ENCODE measurements around the gene TLN1.

The TLN1 gene

DNA sequence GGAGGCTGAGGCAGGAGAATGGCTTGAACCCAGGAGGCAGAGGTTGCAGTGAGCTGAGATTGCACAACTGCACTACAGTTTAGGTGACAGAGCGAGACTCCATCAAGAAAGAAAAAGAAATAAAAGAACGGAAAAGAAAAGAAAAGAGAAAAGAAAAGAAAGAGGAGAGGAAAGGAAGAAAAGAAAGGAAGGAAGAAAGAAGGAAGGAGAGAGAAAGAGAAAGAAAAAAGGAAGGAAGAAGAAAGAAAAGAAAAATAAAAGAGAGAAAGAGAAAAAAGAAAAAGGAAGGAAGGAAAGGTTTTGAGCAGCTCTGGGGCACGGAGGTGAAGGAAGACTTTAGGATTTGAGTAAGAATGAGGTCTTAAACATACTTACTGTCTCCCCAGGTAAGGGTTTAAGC lies 18.4 kb downstream of the TLN1 start:
- H3K27ac ChIP-seq = no peak overlapping the region
- no peak overlapping the region for H3K4me3 ChIP-seq

DNA sequence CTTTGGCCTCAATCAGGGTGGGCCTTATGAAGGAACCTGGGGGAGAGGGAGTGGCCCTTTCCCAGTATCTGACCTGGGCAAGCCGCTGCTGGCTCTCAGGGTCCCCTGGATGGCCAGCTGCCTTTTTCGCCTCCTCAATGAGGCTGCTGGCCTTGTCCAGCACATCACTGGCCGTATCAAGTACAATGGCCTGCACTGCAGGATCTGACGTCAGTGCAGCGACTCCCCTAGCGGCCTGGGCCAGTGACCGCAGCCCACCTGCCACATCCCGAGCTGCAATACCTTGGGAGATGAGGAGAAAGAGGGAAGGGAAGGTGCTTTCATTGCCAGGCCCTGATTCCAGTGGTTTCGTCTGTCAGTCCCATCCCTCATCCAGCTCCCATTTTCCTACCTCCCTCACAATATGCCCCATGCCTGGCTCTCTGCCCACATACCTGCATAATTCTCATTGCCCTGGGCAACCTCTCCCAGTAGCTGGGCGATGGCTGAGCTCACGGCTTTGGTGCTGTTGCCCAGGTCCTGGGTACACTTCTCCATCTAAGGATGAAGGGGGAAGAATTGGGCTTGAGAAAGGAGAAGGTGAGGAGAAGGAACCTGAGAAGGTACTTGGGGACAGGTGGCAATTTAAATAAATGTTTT lies 19.1 kb downstream of the TLN1 start:
- no peak overlapping the region for H3K4me3 ChIP-seq
- no peak overlapping the region for H3K27ac ChIP-seq

DNA sequence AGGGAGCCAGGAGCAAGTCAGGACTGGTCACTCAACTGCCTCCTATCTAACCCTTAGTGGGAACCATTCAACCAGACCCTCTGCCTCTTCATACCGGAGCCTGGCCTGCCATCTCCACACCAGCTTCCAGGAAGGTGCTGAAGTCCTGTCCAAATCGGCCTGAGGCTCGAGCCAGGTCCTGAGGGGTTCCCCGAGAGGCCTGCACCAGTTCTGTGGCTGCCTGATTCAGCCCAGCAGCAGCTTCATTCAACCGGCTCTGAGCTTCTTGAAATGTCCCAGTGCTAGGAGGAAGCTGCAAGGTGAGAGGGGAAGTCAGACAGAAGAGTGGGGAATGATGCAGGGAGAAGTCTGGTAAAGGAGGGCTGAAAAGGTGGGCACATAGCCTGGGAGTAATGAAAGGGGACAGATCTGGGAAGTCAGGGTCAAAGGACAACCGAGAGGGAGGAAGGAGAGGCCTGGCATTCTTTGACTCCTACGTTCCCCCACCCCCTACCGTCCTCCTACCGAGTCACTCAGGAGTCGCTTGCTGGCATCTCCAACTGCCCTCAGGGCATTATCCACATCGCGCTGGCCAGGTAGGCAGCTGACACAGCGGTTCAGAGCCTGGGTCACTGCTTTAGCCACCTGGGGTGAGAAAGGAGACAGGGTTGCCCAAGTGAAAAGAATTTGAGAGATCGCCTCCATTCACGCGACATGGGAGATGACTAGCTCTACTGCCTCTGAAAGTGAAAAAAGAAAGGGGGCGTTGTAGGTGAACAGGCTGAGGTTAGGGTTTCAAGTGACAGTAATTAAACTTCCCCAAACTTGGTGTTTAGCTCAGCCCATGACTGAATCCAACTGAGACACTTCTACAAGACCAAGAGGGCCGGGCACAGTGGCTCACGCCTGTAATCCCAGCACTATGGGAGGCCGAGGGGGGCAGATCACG lies 20.2 kb downstream of the TLN1 start:
- H3K4me3 ChIP-seq = no peak overlapping the region
- peak overlapping the region in 1 of 21 experiments; percentile 4 for H3K27ac ChIP-seq

DNA sequence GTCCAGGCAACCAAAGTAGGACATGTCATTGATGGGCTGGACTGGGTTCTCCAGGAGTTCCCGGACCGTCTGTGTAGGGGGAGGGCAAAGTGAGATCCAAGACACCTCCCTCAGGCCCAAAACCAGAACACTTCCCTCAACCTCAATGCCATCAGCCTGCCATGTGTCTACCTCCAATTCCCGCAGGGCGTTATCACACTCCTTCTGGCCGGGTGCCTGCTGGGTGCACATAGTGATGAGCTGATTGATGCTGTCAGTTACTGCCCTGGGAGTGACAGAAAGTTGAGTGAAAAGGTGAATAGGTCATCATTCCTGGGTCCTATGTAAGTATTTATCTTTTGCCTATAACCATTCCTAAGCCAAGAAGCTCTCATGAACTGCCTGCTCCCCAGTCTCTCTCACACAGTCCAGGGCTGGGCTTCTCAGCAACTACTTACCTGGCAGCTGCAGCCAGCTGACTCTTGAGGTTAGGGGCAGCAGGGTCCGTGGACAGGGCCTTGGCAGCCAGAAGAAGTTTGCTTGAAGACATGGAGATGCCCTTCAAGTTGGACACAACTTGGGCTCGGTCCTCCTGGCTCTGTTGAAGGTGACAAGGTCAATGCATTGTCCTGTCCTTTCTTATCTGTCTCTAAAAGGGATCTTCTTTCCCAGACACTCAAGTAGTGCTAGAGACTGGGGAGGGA lies 21.0 kb downstream of the TLN1 start:
- Histone ChIP-seq H3K4me3 (no peak overlapping the region), H3K27ac (peak overlapping the region in 1 of 21 experiments; percentile 4)

DNA sequence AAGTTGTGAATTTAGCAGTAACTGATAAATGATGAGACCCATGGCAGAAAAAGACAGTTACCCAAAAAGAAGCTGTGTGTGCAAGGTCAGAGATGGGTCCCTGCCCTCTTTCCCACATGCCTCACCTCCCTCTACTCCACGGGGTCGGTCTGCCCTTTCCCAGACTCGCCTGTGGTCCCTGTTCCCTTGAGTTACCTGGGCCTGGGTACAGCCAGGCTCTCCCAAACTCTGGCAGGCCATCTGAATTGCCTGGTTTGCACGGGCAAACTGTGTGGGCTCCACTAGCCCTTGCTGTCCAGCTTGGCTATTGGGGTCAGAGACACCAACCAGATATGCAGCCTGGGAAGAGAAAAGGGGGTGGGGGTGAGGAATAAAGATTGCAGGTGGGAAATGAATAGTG lies 23.8 kb downstream of the TLN1 start:
- H3K27ac ChIP-seq = no peak overlapping the region
- H3K4me3 ChIP-seq = no peak overlapping the region

DNA sequence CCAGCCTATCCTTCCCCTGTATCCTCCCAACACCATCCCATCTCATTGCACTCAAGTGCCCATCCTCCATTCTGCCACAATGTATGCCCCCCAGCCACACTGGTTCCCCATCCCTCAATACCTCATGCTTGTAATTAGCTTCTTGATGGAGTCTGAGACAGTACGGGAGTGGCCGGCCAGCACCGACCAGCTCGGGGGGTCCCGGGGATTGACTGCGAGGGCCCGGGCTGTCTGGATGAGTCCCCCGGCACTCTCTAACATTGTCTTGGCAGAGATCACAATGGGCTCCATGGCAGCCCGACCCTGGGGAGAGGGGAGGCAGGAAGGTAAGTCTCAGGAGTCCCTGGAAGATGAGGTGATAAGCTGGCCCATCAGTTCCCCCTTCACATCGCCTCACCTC lies 25.0 kb downstream of the TLN1 start:
- no peak overlapping the region for H3K4me3 ChIP-seq
- no peak overlapping the region for H3K27ac ChIP-seq

DNA sequence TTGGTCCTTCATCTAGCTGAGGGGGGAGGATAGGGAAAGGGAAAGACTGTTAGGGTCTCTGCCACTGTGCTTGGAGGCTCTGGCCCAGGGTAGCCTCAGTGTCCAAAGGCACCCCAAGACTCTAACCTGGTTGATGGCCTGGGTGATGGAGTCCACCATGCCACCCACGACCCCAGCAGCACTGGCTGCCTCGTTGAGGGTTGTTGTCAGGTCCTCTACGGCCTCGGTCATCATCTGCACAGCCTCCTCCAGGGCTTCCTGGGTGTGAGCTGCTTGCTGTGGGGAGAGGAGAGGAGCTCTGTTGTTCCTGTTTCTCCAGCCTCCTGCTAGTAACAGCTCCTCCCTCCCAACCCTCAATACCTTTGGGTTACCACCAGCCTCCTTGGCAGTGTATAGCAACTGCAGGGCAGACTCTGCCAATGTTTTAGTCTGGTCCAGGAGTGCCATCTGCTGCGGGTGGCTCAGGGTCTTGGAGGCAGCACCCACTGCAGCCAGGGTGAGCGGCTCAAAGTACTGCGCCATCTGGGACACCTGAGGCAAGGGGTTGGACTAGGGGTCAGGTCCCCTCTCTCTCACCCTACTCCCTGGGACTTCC lies 26.1 kb downstream of the TLN1 start:
- peak overlapping the region in 1 of 21 experiments; percentile 12 for H3K27ac ChIP-seq
- H3K4me3 ChIP-seq = no peak overlapping the region

DNA sequence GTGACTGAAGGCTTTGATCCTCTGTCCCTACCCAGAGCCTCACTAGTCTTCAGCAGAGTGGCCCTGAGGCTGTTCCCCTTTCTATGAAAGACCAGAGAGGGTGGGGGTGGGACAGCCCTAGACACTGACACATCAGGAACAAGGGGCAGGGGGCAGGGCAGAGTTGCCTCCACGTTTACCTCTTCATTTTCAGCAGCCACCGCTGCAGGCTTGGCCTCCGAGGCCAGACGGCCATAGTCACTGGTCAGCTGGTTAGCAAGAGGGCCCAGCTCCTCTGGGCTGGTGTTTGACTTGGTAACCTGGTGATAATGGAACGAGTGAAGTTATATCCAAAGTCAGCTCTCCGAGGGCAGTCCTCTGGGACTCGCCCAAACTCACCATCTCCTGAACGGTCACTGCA lies 26.6 kb downstream of the TLN1 start:
- Histone ChIP-seq H3K27ac (peak overlapping the region in 1 of 21 experiments; percentile 12), H3K4me3 (no peak overlapping the region)

DNA sequence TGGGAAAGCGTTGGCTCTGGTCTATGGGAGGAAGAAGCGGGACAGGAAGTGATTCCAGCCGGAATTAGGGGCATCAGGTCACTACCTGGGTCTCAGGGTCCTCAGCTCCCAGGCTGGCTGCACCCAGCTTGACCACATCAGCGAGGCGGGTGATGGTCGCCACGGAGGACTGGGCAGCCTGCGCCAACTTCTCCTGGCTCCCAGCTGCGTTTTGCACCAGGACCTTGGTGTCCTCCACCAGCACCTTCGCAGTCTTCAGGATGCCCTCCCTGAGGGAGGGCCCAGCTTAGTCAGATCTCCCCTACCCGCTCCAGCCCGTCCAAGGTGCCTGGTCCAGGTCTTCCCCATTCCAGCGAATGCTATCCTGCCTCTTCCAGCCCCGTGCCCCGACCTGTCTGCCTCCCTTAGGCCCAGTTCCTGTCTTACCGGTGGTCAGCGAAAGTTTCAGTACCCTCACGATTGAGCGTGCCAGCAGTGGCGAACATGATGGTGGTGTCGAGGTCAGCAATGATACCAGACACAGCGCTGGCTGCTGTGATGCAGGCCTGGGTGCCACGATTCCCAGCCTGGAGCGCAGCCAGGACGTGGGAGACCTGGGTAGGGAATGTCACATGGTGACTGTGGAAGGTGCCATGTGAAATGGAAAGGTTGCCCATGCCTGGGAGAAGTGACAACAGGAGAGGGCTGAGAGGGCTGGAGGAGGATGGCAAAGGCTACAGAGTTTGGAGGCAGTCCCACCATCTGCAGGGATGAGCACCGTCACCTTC lies 27.9 kb downstream of the TLN1 start:
- no peak overlapping the region for H3K27ac ChIP-seq

DNA sequence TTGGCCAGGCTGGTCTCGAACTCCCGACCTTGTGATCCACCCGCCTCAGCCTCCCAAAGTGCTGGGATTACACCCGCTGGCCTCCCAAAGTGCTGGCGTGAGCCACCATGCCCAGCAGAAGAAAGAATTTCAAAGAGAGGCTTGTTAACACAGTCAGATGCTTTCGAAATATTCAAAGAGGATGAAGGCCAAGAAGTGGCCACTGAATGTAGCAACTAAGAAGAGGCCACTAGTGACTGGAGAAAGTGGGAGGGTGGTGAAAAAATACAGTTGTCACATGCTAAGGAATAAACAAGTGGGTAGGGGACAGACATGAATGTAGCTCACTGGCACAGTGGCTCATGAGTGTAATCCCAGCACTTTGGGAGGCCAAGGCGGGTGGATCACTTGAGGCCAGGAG lies 29.3 kb downstream of the TLN1 start:
- H3K4me3 ChIP-seq = no peak overlapping the region
- H3K27ac ChIP-seq = no peak overlapping the region

More for the DNA sequence above, 27.9 kb downstream of the TLN1 start:
- H3K4me3 ChIP-seq = no peak overlapping the region

DNA sequence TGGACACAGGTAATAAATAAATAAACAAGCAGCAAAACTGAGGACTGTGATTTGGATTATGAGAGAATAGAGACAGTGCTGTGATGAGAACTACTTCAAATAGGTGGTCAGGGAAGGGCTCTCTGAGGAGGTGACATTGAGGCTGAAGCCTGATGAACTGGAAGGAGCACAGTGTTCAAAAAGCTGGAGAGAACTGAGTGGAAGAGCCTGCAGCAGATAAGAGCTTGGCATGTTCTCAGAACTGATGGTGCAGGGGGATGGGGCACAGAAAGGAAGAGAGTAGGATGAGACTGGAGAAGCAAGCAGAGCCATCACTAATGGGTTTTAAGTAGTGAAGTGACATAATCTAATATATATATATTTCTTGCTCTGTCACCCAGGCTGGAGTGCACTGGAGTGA lies 31.1 kb downstream of the TLN1 start:
- H3K27ac ChIP-seq = no peak overlapping the region
- no peak overlapping the region for H3K4me3 ChIP-seq

DNA sequence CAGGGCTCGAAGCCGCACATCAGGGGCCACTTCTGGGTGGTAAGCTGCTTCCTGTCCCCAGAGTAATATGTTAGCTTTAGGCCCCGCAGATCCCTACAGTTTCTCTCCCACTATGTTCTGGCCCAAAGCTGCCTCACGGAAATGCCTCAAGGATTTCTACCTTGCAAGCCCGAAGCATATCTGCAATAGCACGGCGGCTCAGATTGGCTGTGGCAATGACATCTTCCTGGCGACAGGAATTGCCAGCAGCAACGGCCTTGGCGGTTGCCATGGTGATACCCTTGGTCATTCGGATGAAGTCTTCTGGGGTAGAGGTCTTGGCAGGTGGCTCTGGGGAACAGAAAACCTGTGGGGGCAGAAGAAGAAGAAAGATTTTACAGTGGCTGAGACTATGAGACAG lies 32.0 kb downstream of the TLN1 start:
- H3K4me3 ChIP-seq = no peak overlapping the region
- H3K27ac ChIP-seq = no peak overlapping the region

DNA sequence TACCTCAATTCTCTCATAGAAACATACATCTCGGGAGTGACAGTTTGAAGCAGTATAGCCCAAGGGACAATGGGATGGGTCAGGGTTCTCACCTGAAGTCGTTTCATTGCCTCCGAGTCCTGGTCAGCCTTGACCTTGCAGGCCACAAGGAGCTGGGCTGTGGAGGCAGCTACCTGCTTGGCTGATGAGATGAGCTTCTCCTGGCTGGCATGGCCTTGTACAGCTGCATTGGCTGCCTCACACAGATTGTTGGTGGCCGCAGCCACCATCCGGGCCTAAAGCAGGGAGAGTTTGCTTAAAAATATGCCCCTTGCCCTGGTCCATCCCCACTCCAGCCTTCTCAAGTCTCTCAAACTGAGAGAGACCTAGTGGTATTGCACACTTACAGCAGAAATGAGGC lies 33.8 kb downstream of the TLN1 start:
- H3K27ac ChIP-seq = no peak overlapping the region
- no peak overlapping the region for H3K4me3 ChIP-seq

DNA sequence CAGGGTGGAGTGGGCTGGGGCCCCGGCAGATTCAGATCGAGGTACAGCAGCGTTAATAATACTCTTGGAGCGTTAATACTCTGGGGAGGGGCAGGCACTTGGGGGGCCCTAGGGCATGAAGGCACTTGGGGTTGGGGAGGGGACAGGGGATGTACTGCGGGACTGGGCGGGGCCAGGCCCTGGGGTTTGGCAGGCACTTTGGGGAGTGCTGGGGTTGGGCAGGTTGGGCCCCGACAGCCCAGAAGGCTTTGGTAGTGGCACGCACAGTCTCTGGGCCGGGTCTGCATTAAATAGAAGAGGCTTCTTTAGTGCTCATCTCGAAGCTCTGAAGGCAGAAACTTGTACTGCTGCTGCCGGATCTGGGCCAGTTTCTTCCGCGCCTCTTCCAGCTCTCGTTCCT lies 34.5 kb downstream of the TLN1 start:
- no peak overlapping the region for H3K4me3 ChIP-seq
- H3K27ac ChIP-seq = no peak overlapping the region

DNA sequence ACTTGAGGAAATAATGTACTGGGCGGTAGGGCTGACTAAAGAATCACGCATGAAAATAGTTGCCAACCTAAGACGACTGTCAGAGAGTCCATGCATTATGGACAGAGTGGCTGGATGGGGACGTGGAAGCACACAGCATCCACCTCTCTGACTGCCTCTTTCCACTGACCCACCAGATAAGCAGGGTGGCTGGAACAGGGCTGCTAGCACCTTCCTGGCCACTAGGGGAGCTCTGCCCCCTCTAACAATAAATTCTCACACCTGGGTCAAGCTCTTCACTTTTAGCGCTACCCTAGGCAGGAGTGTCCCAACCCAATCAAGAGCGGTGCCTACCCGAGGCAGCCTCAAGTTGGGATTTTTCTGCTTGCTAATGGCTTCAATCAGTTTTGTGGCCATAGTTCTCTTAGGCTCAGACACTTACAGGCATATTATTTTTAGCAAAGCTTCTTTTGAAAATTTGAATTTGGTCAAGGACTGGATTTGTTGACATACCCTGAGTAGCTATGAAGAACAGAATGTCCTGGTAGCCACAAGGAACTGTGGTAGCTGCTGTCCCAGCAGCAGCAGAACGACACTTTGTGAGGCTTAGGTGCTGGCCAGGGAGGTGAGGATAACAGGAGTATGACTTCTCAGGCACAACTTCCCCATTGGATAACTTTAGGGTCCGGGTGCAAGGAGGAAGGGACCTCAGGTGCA lies 35.3 kb downstream of the TLN1 start:
- Histone ChIP-seq H3K27ac (peak overlapping the region in 1 of 21 experiments; percentile 14), H3K4me3 (no peak overlapping the region)

DNA sequence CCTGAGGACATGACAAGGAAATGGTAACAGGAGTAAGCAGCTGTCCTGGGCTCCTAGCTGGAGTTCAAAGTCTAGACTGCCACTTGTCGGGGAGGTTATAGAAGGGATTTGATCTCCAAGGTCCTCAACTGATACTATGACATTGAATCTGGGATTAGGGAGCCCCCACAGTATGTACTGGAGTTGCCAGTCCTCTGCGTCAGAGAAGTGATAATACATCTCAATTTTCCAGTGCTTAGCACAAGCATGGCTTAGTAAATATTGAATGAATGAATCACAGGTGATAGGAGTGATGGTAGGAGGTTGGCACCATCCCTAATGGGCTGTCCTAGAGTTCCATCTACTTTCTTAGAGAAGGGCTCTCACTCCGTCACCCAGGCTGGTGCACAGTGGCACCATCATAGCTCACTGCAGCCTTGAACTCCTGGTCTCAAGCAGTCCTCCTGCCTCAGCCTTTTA lies 36.0 kb downstream of the TLN1 start:
- Histone ChIP-seq H3K4me3 (no peak overlapping the region), H3K27ac (no peak overlapping the region)

DNA sequence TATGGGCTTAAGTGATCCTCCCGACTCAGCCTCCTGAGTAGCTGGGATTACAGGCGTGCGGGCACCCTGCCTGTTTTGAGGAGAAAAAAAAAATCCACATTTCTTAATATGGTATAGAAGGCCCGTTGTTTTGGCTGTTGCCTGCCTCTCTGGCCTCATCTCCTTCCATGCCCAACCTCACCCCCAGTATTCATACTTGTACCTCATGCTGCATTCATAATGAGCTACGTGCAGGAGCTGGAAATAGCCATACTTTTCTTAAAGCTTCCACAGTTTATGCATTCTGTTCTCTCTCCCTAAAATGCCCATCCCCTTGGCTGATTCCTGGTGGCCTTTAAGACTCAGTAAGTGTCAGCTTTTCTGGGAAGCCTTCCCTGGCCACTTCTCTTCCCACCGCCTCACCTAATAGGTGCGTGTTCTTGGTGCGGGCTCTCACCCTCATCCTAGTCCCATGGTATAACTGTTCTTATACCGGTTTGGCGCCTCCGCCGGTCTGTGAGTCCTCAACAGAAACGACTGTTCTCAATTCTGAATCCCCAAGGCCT lies 40.2 kb downstream of the TLN1 start:
- H3K4me3 ChIP-seq = peak overlapping the region in 1 of 7 experiments; percentile 60
- peak overlapping the region in 12 of 21 experiments; percentile 76 to 96 (median 88) for H3K27ac ChIP-seq

DNA sequence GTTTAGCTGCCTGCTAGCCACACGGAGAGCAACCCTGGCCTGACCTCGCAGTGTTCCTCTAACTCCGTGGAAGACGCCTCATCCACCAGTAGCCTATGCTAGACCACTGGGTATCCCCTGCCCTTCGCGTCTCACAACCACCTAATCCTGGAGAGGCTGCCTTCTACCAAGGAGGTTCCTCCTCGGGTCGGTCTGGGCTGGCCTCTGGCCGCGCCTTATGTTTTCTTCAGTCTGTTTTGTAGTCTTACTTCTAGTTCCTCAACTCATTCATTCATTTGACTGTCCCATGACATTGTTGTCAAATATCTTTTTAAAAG lies 40.7 kb downstream of the TLN1 start:
- peak overlapping the region in 20 of 21 experiments; percentile 68 to 96 (median 87) for H3K27ac ChIP-seq

More for the DNA sequence above, 40.7 kb downstream of the TLN1 start:
- peak overlapping the region; percentile 52 to 77 (median 60) for H3K4me3 ChIP-seq
